Loucy (cell line): ENCODE results near the gene RABAC1.

Experiments
- CTCF ChIP-seq: fragments of 200-600 bp; sonication (generic); conservative IDR thresholded peaks from 2 replicates; pipeline ENCODE4 v1.5.1; 2014; ENCODE audit warnings: mild to moderate bottlenecking, antibody characterized with exemption, low read length
- EZH2phosphoT487 ChIP-seq: fragments of 200-600 bp; IDR thresholded peaks from 2 replicates; pipeline ENCODE4 v1.6.1; 2018; ENCODE audit warnings: antibody characterized with exemption, mild to moderate bottlenecking, moderate library complexity, borderline replicate concordance

- TF ChIP-seq EZH2phosphoT487 (no peak), CTCF (no peak)
Observed at GRCh38 chr19:41997851-41998229, 38.7 kb upstream of the RABAC1 start.
